Keratinocyte (primary cell): ENCODE data around the gene ZC3H18. TPM values are rescaled to one million over a fixed set of nuclear protein-coding genes. Genes with fewer than 3 reads are reported as not detected.

Source experiments
- DNase-seq: peaks from one replicate; pipeline ENCODE4 v3.0.0-alpha.2; 2011; ENCODE audit warnings: low read depth, missing footprints, low spot score
- FAIRE-seq: peaks from 2 replicates; lab custom pipeline; 2011; peaks lifted over from hg19 to GRCh38; lab: Jason Lieb, UNC
- H2AFZ ChIP-seq: 2 replicates; pipeline ENCODE4 v1.6.0; 2012; ENCODE audit warnings: low read length, control low read depth, inconsistent platforms; ENCODE audit not compliant: control insufficient read depth
- H3K27ac ChIP-seq: 2 replicates; pipeline ENCODE4 v1.5.1; 2011; ENCODE audit warnings: low read length; ENCODE audit not compliant: control insufficient read depth, insufficient read depth
- H3K27me3 ChIP-seq: 3 replicates; pipeline ENCODE4 v1.6.0; 2011; ENCODE audit warnings: low read length; ENCODE audit not compliant: control insufficient read depth, insufficient read depth; ENCODE audit errors: extremely low read depth
- H3K36me3 ChIP-seq, 2 experiments: 2 replicates in 1 of 2; 3 replicates in 1 of 2; pipeline ENCODE4 v1.5.1; 2011; ENCODE audit warnings: low read length in 2 of 2, mild to moderate bottlenecking in 1 of 2; ENCODE audit not compliant: control insufficient read depth in 2 of 2, insufficient read depth in 2 of 2; ENCODE audit errors: extremely low read depth in 1 of 2
- H3K4me1 ChIP-seq: 3 replicates; pipeline ENCODE4 v1.5.1; 2011; ENCODE audit warnings: low read length; ENCODE audit not compliant: control insufficient read depth, insufficient read depth; ENCODE audit errors: extremely low read depth
- H3K4me2 ChIP-seq: 3 replicates; pipeline ENCODE4 v1.6.0; 2011; ENCODE audit warnings: low read depth, low read length; ENCODE audit not compliant: control insufficient read depth, insufficient read depth; ENCODE audit errors: extremely low read depth
- H3K4me3 ChIP-seq, 3 experiments: fragments of 200-600 bp in 1 of 3; sonication (generic) in 1 of 3; 2 replicates in 2 of 3; 3 replicates in 1 of 3; pipeline ENCODE4 v1.5.1; 2011 to 2016; ENCODE audit warnings: low read length in 3 of 3, mild to moderate bottlenecking in 3 of 3, control low read depth in 2 of 3, inconsistent platforms in 1 of 3, low read depth in 1 of 3, mixed read lengths in 1 of 3, mixed run types in 1 of 3, moderate library complexity in 1 of 3; ENCODE audit not compliant: control insufficient read depth in 2 of 3, insufficient read depth in 2 of 3; ENCODE audit errors: extremely low read depth in 1 of 3
- H3K79me2 ChIP-seq: 2 replicates; pipeline ENCODE4 v1.6.0; 2012; ENCODE audit warnings: low read length; ENCODE audit not compliant: control insufficient read depth, insufficient read depth
- H3K9ac ChIP-seq: 3 replicates; pipeline ENCODE4 v1.6.0; 2011; ENCODE audit warnings: low read length; ENCODE audit not compliant: control insufficient read depth, insufficient read depth; ENCODE audit errors: extremely low read depth
- H3K9me1 ChIP-seq: 3 replicates; pipeline ENCODE4 v1.6.0; 2011; ENCODE audit warnings: low read length; ENCODE audit not compliant: control insufficient read depth, insufficient read depth; ENCODE audit errors: extremely low read depth
- H3K9me3 ChIP-seq: 2 replicates; pipeline ENCODE4 v1.5.1; 2012; ENCODE audit warnings: low read depth, low read length; ENCODE audit not compliant: control insufficient read depth
- H4K20me1 ChIP-seq: 3 replicates; pipeline ENCODE4 v1.6.0; 2011; ENCODE audit warnings: low read length; ENCODE audit not compliant: control insufficient read depth, insufficient read depth; ENCODE audit errors: extremely low read depth
- EZH2 ChIP-seq: IDR thresholded peaks from one replicate; pipeline ENCODE4 v1.6.1; 2012; ENCODE audit warnings: inconsistent platforms, mild to moderate bottlenecking, low read length, moderate library complexity
- dilution Hi-C: fragments of 300-500 bp; cut with MboI; formaldehyde crosslinking; loops from one replicate; pipeline ENCODE4 v1.7.0; 2020; ENCODE audit warnings: low sequenced_read_pairs; ENCODE audit not compliant: extremely low pct_ligation_motif_present
- polyA plus RNA-seq, 5 experiments: library from polyadenylated mRNA; depleted of rRNA in 3 of 5; stranded (reverse) in 3 of 5; stranded (forward) in 1 of 5; unstranded in 1 of 5; fragments of >200 nt; gene quantifications; 1 replicate in 1 of 5; 2 replicates in 3 of 5; 3 replicates in 1 of 5; pipeline versions ENCODE4 v1.2.1 to v1.2.3, GENCODE V29; 2011 to 2012; ENCODE audit warnings: missing spikeins in 2 of 5, low read depth in 1 of 5, low replicate concordance in 1 of 5
- TF ChIP-seq, protein P1 (sequence below), 3 experiments: IDR thresholded peaks in 1 of 3; conservative IDR thresholded peaks in 1 of 3; optimal IDR thresholded peaks in 1 of 3; 2 replicates in 2 of 3; 3 replicates in 1 of 3; pipeline versions ENCODE3 to v1.5.1; 2011; ENCODE audit warnings: low read length in 3 of 3, mild to moderate bottlenecking in 3 of 3, moderate library complexity in 2 of 3, control low read depth in 1 of 3, inconsistent platforms in 1 of 3; ENCODE audit not compliant: insufficient read depth in 2 of 3; ENCODE audit errors: extremely low read depth in 1 of 3

Gene ZC3H18
- polyA plus RNA-seq, 1 donor (not counting 4 experiments of a cell fraction or from before 2014, with no cell fraction given), result 7.5 TPM

- dilution Hi-C loops, result no loop called here
- no peak for TF ChIP-seq EZH2
- TF ChIP-seq, protein P1, sequence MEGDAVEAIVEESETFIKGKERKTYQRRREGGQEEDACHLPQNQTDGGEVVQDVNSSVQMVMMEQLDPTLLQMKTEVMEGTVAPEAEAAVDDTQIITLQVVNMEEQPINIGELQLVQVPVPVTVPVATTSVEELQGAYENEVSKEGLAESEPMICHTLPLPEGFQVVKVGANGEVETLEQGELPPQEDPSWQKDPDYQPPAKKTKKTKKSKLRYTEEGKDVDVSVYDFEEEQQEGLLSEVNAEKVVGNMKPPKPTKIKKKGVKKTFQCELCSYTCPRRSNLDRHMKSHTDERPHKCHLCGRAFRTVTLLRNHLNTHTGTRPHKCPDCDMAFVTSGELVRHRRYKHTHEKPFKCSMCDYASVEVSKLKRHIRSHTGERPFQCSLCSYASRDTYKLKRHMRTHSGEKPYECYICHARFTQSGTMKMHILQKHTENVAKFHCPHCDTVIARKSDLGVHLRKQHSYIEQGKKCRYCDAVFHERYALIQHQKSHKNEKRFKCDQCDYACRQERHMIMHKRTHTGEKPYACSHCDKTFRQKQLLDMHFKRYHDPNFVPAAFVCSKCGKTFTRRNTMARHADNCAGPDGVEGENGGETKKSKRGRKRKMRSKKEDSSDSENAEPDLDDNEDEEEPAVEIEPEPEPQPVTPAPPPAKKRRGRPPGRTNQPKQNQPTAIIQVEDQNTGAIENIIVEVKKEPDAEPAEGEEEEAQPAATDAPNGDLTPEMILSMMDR (optimal IDR thresholded peaks at IDR 0.05 in 1 of 3, IDR thresholded peaks at IDR 0.05 in 1 of 3, conservative IDR thresholded peaks at IDR 0.05 in 1 of 3; ENCODE audit: extremely low read depth in 1 of 3, insufficient read depth in 2 of 3, low read length in 3 of 3), result no peak
- no peaks in the 10 kb centered on the region for H4K20me1 ChIP-seq
Measured at GRCh38 chr16:88538366-88539060, 31.7 kb upstream of the ZC3H18 start.

DNA sequence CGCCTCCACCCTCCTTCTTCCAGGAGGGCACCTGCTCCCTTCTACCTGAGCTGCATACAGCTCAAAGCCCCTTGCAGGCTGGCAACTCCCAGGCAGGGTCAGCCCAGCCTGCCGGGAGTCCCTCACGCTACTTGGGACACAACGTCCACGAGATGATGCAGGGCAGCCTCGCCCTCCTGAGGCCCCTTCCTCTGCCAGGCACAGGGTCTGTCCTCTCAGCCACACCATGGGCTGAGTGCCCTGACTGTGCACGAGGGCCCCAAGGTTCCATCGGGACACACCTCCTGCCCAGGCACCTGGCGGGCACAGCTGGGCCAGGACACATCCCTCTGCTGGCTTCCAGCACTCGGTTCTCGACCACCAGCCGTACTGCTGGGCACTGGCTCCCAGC is 30.9 kb upstream of the ZC3H18 start:
- peaks cover 3% of the 10 kb centered on the region for H3K79me2 ChIP-seq
- no peak for DNase-seq
- no peak overlapping the region for H3K9ac ChIP-seq
- H3K4me1 ChIP-seq, result peaks cover 13% of the 10 kb centered on the region
- dilution Hi-C loops, result no loop called here
- H3K36me3 ChIP-seq, result no peaks in the 10 kb centered on the region
- no peaks in the 10 kb centered on the region for H3K9me1 ChIP-seq
- H3K27me3 ChIP-seq, result peaks cover 39% of the 10 kb centered on the region
- H3K9me3 ChIP-seq, result peaks cover 7% of the 10 kb centered on the region
- no peak overlapping the region for H2AFZ ChIP-seq
- TF ChIP-seq, protein P1 (optimal IDR thresholded peaks at IDR 0.05 in 1 of 3, IDR thresholded peaks at IDR 0.05 in 1 of 3, conservative IDR thresholded peaks at IDR 0.05 in 1 of 3; ENCODE audit: extremely low read depth in 1 of 3, insufficient read depth in 2 of 3, low read length in 3 of 3), result no peak
- TF ChIP-seq EZH2, result no peak
- no peak for FAIRE-seq
- no peaks in the 10 kb centered on the region for H4K20me1 ChIP-seq
- no peak overlapping the region for H3K4me2 ChIP-seq
- no peak overlapping the region for H3K27ac ChIP-seq
- H3K4me3 ChIP-seq, result no peak overlapping the region

More at GRCh38 chr16:88538366-88539060, 31.7 kb upstream of the ZC3H18 start:
- Histone ChIP-seq H3K27me3 (peaks cover 39% of the 10 kb centered on the region), H3K4me2 (no peak overlapping the region), H3K9me1 (no peaks in the 10 kb centered on the region), H3K27ac (no peak overlapping the region), H3K9me3 (peaks cover 5% of the 10 kb centered on the region), H3K36me3 (no peaks in the 10 kb centered on the region), H3K79me2 (peaks cover 3% of the 10 kb centered on the region), H3K9ac (no peak overlapping the region), H2AFZ (no peak overlapping the region), H3K4me3 (no peak overlapping the region), H3K4me1 (peaks cover 13% of the 10 kb centered on the region)
- FAIRE-seq (no peak), DNase-seq (no peak)
